Epithelial cell of esophagus (primary cell): ENCODE measurements around the gene GPR137B.

Source experiments
- DNase-seq: peaks from one replicate; pipeline ENCODE4 v3.0.0; 2010; ENCODE audit warnings: low read depth
- H3K4me3 ChIP-seq: 2 replicates; pipeline ENCODE4 v1.5.1; 2011; ENCODE audit warnings: mild to moderate bottlenecking, low read length, control low read depth
- CTCF ChIP-seq: IDR thresholded peaks from 2 replicates; pipeline ENCODE4 v1.5.1; 2011; ENCODE audit warnings: low read depth, mild to moderate bottlenecking, low read length, control low read depth, inconsistent platforms; ENCODE audit not compliant: insufficient read depth; ENCODE audit errors: missing control alignments

GPR137B gene

DNA sequence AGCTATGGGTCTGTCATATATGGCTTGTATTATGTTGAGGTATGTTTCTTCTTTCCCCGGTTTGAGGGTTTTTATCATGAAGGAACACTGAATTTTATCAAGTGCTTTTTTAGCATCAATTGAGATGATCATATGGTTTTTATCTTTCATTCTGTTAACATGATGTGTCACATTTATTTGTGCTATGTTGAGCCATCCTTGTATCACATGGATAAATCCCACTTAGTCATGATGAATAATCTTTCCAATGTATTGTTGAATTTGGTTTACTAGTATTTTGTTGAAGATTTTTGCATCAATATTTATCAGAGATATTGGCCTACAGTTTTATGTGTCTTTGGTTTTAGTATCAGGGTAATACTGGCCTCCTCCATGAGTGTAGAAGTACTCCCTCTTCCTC, 61.7 kb downstream of the GPR137B start:
- DNase-seq = peak; percentile 40
- TF ChIP-seq CTCF = no peak
- H3K4me3 ChIP-seq = no peak overlapping the region

- peak; percentile 5 for DNase-seq
- no peak overlapping the region for H3K4me3 ChIP-seq
- no peak for TF ChIP-seq CTCF
Observed at GRCh38 chr1:236204656-236205055, 62.3 kb downstream of the GPR137B start.

DNA sequence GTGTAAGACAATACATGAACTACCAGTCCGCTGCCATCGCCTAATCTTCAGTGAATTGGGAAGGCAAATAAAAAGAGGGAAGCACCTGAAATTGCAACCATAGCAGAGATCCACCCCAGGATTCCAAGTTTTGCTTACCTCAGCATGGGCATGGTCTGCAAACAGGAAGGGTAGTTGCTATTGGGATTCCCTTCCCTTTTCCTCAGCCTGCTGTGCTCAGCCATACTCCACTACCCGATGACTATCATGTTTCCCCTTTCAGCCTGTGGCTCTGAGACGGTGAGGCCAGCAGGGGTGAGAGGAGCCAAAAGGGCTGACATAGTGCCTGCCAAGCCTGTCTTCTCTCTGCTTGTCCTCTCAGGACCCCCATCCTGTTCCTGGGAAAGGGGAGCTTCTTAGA, 64.2 kb downstream of the GPR137B start:
- no peak overlapping the region for H3K4me3 ChIP-seq
- no peak for TF ChIP-seq CTCF
- no peak for DNase-seq

DNA sequence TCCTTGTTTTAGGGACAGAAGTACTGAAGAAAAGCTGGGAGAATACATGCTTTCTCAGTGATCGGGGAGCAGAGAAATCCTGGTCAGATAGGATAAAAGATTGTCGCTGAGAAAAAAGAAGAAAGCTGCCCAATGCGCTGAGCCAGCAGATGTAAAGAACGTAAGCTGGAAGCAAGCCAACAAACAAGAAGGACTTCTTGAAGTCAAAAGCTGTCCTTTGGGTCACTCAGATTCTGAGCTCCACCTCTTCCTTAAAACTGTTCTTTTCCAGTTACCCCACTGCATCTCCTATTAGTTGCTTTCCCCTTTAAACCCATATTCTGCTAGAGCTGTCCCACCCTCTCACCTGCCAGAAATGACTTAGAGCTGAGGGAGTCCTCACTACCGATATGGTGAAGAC, 64.8 kb downstream of the GPR137B start:
- no peak for DNase-seq
- no peak for TF ChIP-seq CTCF
- no peak overlapping the region for H3K4me3 ChIP-seq

DNA sequence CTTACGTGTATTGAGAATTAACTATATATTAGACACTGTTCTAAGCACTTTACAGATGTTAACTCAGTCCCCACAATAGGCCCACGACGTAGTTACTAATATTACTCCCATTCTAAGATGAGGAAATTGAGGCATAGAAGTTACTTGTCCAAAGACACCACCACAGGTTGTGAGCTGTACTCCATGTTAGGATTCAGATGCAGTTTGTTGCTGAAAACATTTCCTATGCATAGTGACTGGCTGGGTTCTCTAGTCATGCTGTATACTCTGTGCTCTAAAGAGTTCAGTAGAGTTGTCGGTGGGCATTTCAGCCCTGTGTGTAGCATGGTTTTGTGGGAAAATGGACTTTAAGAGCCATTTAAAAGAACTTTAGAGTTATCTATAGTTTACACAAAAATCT, 65.2 kb downstream of the GPR137B start:
- no peak overlapping the region for H3K4me3 ChIP-seq
- no peak for DNase-seq
- TF ChIP-seq CTCF = no peak

GRCh38 chr1:236209185-236209584, 66.8 kb downstream of the GPR137B start:
- DNase-seq = no peak
- TF ChIP-seq CTCF = no peak
- no peak overlapping the region for H3K4me3 ChIP-seq

DNA sequence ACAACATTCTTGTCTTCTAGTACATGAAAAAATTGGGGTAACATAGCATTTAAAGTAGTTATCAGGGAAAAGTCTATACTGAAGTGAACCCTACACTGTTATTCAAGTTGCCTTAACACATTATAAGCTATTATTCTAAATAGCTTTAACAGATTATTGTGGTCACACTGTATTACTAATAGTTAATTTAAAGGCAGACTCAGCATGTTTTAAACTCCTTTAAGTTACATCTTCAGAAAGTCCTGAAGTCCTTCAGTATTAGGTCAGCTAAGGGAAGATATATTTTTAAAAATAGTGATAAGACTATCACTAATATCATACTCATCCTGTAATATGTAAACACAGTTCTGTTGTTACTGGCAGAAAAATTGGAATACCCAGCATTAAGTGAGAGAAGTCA, 67.4 kb downstream of the GPR137B start:
- no peak for TF ChIP-seq CTCF
- no peak for DNase-seq
- no peak overlapping the region for H3K4me3 ChIP-seq
